Measurements from ENCODE around the gene STK36. TPM values are rescaled to one million over a fixed set of nuclear protein-coding genes. Genes with fewer than 3 reads are reported as not detected.

STK36 gene
- polyA plus RNA-seq, 3 donors = 55.3 to 70.7 (median 62.0) TPM

DNA sequence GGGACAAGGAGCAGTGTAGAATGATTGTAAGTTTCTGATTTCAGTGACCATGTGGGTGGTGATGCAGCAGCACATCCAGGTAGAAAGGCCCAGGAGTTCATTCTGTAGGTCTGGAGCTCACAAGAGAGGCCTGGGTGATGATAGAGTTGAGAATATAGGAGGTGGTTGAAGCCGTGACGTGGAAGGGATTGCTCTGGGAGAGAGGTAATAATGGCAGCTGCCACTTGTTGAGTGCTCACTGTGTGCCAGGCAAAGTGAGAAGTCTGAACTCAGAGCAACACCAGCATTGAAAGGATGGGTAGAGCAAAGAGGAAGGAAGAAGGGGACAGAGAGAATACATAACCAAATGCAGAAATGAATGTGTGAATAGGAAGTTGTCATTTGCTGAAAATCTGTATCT lies 42.0 kb downstream of the STK36 start:
- no peak for DNase-seq (ENCODE audit: low read depth in 3 of 3, low spot score in 2 of 3)

GRCh38 chr2:218716070-218716469 lies 44.2 kb downstream of the STK36 start:
- DNase-seq (ENCODE audit: low read depth in 3 of 3, low spot score in 2 of 3) = no peak

GRCh38 chr2:218717262-218717661 lies 45.4 kb downstream of the STK36 start:
- DNase-seq (ENCODE audit: low read depth in 3 of 3, low spot score in 2 of 3) = no peak

- DNase-seq (ENCODE audit: low read depth in 3 of 3, low spot score in 2 of 3) = no peak
Observed at GRCh38 chr2:218718058-218718457, 46.2 kb downstream of the STK36 start.

DNA sequence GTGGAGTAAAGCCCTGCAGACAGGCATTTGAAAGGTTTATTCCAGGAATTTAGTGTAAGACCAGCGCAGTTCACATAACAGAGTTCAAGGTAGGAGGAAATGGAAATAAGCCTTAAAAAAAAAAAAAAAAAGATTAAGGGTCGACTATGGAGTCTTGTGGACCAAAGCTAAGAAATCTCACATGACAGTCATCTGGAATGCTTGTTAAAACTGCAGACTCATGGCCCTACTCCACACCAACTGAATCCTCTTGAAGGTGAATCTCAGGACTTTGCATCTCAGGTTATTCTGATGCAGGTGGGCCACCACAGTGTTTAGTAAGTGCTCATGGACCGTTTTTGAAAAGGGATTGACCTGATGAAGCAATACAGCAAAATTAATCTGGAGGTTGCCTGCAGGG lies 47.6 kb downstream of the STK36 start:
- no peak for DNase-seq (ENCODE audit: low read depth in 3 of 3, low spot score in 2 of 3)

GRCh38 chr2:218720048-218721041 lies 48.5 kb downstream of the STK36 start:
- DNase-seq (ENCODE audit: low read depth in 3 of 3, low spot score in 2 of 3) = no peak

DNA sequence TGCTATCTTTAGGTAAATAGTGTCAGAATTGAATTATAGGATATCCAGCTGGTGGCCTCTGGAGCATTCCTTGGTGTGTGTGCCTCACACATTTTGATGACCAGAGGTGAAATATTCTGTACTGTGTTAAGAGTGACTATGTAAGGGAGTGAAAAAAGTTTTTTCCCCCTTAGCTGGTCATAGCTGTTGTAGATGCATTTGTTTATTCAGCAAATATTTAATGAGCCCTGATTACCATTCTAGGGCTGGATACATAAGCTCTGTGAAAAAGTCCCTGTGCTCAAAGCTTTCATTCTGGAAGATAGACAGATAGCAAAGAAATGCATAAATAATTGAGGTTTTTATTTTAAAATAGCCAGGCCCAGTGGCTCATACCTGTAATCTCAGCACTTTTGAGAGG lies 49.6 kb downstream of the STK36 start:
- no peak for DNase-seq (ENCODE audit: low read depth in 3 of 3, low spot score in 2 of 3)

DNA sequence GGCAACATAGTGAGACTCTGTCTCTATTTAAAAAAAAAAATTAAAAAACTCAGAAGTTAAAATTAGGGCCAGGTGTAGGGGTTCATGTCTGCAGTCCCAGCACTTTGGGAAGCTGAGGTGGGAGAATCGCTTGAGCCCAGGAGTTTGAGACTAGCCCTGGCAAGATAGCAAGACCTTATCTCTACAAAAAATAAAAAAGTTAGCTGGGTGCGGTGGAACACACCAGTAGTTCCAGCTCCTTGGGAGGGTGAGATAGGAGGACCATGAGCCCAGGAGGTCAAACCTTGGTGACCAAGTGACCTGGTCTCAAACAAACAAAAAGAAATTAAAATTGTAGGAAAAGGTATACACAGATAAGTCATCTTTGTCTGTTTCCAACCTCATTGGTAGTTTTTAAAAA lies 50.0 kb downstream of the STK36 start:
- no peak for DNase-seq (ENCODE audit: low read depth in 3 of 3, low spot score in 2 of 3)

- no peak for DNase-seq (ENCODE audit: low read depth in 3 of 3, low spot score in 2 of 3)
Observed at GRCh38 chr2:218722419-218722818, 50.5 kb downstream of the STK36 start.

DNA sequence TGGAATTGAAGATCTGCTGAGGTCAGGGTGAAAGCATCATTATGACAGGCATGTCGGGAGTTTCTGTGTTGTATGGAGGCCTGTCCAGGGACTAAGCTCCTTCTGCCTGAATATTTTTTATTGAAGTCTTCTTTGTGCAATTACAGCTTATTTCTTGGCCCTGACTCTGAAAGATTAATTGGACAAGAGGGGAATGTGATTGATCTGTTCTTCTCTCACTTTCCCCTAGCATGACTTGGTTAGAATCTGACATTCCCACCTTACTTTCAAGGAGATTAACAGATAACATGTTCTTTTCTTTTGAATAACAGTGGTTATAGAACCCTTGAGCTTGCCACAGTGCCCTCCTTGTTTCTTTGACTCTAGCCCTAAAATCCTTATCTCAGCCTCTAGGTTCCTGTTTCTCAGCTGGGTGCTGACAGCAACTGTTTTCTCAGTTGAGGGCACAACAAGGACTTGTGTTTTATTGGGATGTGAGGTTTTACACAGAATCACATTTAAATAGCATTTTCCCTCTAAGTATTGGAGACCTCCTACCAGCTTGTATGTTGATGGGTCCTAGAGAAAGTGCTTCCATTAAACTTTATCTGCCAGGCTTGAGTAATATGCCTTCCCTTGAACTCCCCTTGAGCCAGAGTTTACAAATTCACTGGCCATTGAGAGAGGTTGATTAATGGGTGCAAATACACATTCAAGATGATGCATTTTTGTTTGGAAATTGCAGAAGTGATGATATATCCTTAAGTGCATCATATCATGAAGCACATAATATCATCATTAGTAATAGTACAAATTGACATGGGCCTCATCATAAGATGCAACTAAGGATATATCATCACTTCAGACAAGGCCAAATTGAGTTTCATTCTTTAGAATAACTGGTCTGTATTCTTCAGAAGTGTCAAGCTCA lies 51.2 kb downstream of the STK36 start:
- DNase-seq (ENCODE audit: low read depth in 3 of 3, low spot score in 2 of 3) = no peak

DNA sequence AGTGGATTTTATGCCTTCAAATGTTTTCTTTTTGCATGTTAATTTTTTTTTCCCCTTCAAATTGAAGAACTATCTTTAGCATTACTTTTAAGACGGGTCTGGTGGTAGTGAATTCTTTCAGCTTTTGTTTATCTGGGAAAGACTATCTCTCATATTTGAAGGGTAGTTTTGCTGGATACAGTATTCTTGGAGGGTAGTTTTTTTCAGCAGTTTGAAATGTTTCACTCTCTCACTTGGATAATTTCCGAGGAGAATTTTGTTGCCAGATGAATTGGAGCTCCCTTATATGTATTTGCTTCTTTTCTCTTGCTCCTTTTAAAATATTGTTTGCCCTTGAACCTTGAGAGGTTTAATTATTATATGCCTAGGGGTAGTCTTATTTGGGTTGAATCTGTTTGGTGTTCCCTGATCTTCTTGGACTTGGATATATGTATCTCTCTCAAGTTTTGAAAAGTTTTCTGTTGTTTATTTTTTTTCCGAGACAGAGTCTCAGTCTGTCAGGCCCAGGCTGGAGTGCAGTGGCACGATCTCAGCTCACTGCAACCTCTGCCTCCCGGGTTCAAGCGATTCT lies 54.2 kb downstream of the STK36 start:
- DNase-seq (ENCODE audit: low read depth in 3 of 3, low spot score in 2 of 3) = no peak

GRCh38 chr2:218727502-218728165 lies 55.7 kb downstream of the STK36 start:
- no peak for DNase-seq (ENCODE audit: low read depth in 3 of 3, low spot score in 2 of 3)

DNA sequence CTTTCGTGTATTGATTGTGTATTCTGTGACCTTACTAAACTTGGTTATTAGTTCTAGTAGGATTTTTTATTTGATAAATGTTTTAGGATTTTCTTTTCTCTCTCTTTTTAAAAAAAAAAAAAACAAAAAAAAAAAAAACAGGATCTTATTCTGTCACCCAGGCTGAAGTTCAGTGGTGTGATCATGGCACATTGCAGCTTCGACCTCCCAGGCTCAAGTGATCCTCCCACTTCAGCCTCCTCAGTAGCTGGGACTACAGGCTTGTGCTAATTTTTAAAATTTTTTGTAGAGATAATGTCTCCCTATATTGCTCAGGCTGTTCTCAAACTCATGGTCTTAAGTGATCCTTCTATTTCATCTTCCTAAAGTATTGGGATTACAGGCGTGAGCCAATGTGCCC lies 57.8 kb downstream of the STK36 start:
- DNase-seq (ENCODE audit: low read depth in 3 of 3, low spot score in 2 of 3) = no peak

GRCh38 chr2:218732052-218732760 lies 60.3 kb downstream of the STK36 start:
- no peak for DNase-seq (ENCODE audit: low read depth in 3 of 3, low spot score in 2 of 3)

GRCh38 chr2:218732761-218733158 lies 60.9 kb downstream of the STK36 start:
- no peak for DNase-seq (ENCODE audit: low read depth in 3 of 3, low spot score in 2 of 3)

GRCh38 chr2:218733171-218734021 lies 61.5 kb downstream of the STK36 start:
- DNase-seq (ENCODE audit: low read depth in 3 of 3, low spot score in 2 of 3) = no peak

DNA sequence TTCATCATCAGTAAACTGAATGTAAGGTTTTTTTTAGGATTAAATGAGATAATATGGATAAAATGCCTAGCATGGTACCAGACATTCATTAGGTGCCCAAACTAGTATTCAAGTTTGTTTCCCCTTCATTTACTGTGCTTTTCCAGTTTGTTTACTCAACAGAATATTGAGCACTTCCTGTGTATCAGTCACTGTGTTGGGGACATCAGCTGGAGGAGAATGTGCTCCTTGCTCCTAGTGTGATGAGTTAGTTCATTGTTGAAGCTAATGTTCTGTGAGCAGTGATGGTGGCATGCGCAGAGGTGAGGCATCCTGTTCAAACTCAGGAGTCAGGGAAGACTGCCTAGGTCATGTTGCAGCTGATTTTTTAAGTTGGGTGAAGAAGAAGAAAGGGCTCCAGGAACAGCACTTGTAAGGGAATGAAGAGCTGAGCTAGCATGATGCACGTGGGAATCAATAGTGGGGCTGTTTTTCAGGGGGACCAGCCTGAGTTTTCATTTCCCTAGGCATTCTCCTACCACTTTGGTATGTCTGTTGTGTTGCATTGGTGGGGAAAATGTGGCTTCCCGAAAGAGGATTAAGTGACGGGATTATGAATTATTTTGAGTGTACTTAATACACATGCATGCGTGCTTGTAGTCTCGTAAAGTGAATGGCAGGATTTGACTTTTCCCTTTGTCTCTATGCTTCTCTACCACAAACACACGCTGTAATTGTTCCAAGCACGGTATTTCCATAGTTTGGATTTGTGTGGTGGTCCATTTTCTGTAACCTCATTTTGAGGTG lies 62.5 kb downstream of the STK36 start:
- DNase-seq (ENCODE audit: low read depth in 3 of 3, low spot score in 2 of 3) = no peak

DNA sequence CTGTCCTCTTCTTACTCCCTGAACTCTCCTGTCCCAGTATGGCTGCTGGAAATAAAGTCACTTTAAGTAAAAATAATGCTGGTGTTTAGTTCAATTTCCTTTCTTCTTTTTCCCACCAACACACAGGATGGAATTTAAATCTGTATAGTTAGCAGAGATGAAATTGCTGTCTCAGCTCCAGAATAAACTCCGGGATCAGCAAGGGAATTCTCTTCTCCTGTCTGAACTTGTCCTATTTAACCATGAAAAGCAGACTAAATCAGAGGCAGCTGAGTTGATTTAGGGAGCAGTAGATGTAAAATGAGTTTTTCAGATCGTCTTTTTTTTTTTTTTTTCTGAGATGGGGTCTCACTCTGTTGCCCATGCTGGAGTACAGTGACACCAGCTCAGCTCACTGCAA lies 64.6 kb downstream of the STK36 start:
- DNase-seq (ENCODE audit: low read depth in 3 of 3, low spot score in 2 of 3) = no peak

Data from right renal cortex interstitium (tissue), 3 donors.